ENCODE data around the gene CTDP1.
"Not testable (repeated sequence)": the region's sequence is repeated elsewhere in the genome, so short reads cannot be mapped to it uniquely, and the experiment has no call there.

The CTDP1 gene

GRCh38 chr18:79747156-79747845, 67.7 kb downstream of the CTDP1 start:
- DNase-seq: no peak

GRCh38 chr18:79748321-79749180, 68.9 kb downstream of the CTDP1 start:
- DNase-seq: no peak

- no peak for DNase-seq
Measured at GRCh38 chr18:79749251-79750191, 69.9 kb downstream of the CTDP1 start.

- no peak for DNase-seq
Measured at GRCh38 chr18:79750980-79751571, 71.5 kb downstream of the CTDP1 start.

- not testable (repeated sequence) for DNase-seq
Measured at GRCh38 chr18:79751918-79752578, 72.4 kb downstream of the CTDP1 start.

GRCh38 chr18:79752946-79753345, 73.3 kb downstream of the CTDP1 start:
- DNase-seq: not testable (repeated sequence)

- DNase-seq: no peak
Measured at GRCh38 chr18:79753391-79753851, 73.8 kb downstream of the CTDP1 start.

- DNase-seq: no peak
Measured at GRCh38 chr18:79754022-79754761, 74.6 kb downstream of the CTDP1 start.

GRCh38 chr18:79754831-79755351, 75.3 kb downstream of the CTDP1 start:
- DNase-seq: no peak

GRCh38 chr18:79755496-79756142, 76.0 kb downstream of the CTDP1 start:
- DNase-seq: no peak

- DNase-seq: no peak
Measured at GRCh38 chr18:79756143-79756500, 76.5 kb downstream of the CTDP1 start.

GRCh38 chr18:79756826-79757225, 77.2 kb downstream of the CTDP1 start:
- DNase-seq: no peak

GRCh38 chr18:79760348-79760747, 80.7 kb downstream of the CTDP1 start:
- no peak for DNase-seq

- no peak for DNase-seq
Measured at GRCh38 chr18:79760881-79761280, 81.3 kb downstream of the CTDP1 start.

GRCh38 chr18:79763407-79763806, 83.8 kb downstream of the CTDP1 start:
- DNase-seq: no peak

- DNase-seq: no peak
Measured at GRCh38 chr18:79764131-79764530, 84.5 kb downstream of the CTDP1 start.

GRCh38 chr18:79765491-79766245, 86.1 kb downstream of the CTDP1 start:
- no peak for DNase-seq

GRCh38 chr18:79766308-79766707, 86.7 kb downstream of the CTDP1 start:
- DNase-seq: no peak

GRCh38 chr18:79768745-79769144, 89.1 kb downstream of the CTDP1 start:
- no peak for DNase-seq

Data from SHP77 (cell line).